Measurements from ENCODE around the gene ASPSCR1. TPM values are rescaled to one million over a fixed set of nuclear protein-coding genes. Genes with fewer than 3 reads are reported as not detected.

Gene ASPSCR1
- total and polyA plus RNA-seq, 2 of the 13 experiments (the other 11 are each of a cell fraction or from before 2014, with no cell fraction given), result 274 to 314 TPM

GRCh38 chr17:81999976-82000802 lies 22.8 kb downstream of the ASPSCR1 start (continued):
- TF ChIP-seq HDAC6 (IDR thresholded peaks at IDR 0.05; ENCODE audit: low read depth, low read length) (no peak), NFE2 (CRISPR knock-in tag; IDR thresholded peaks at IDR 0.05) (no peak), NFRKB (IDR thresholded peaks at IDR 0.05) (no peak), MIXL1 (CRISPR knock-in tag; IDR thresholded peaks at IDR 0.05) (peak; percentile 4; the same call in 1 of the 2 replicates), MEIS2 (CRISPR knock-in tag; IDR thresholded peaks at IDR 0.05) (peak; percentile 87), PHF5A (CRISPR knock-in tag; IDR thresholded peaks at IDR 0.05; ENCODE audit: low read depth, unreplicated experiment) (no peak), ZFP82 (CRISPR knock-in tag; IDR thresholded peaks at IDR 0.05; ENCODE audit: borderline replicate concordance) (no peak; the same call in 1 of the 2 replicates), ZNF513 (CRISPR knock-in tag; conservative IDR thresholded peaks at IDR 0.05) (no peak), U2AF2 (IDR thresholded peaks at IDR 0.05; ENCODE audit: low read depth, low read length) (no peak; the same call in 1 of the 2 replicates), ZNF275 (CRISPR knock-in tag; IDR thresholded peaks at IDR 0.05; ENCODE audit: borderline replicate concordance) (peak; percentile 84; the same call in 1 of the 2 replicates), MLXIP (CRISPR knock-in tag; IDR thresholded peaks at IDR 0.05; ENCODE audit: borderline replicate concordance) (no peak), SNAPC4 (CRISPR knock-in tag; IDR thresholded peaks at IDR 0.05) (0 out of 2 replicates have a peak, but pooled peaks have one; percentile 15), FOXO1 (CRISPR knock-in tag; IDR thresholded peaks at IDR 0.05) (0 out of 2 replicates have a peak, but pooled peaks have one; percentile 68), HDAC2 (CRISPR knock-in tag; IDR thresholded peaks at IDR 0.05) (peak; percentile 50; the same call in 1 of the 2 replicates), ZNF510 (CRISPR knock-in tag; IDR thresholded peaks at IDR 0.05; ENCODE audit: low read depth) (no peak)
